Suprapubic skin (tissue), 4 donors: ENCODE results near the gene EPS15.

ENCODE experiments used
- CTCF ChIP-seq, 2 donors: fragments of 200-600 bp in 1 of 2; fragments of 450-650 bp in 1 of 2; sonication (generic) in 1 of 2; IDR thresholded peaks; one replicate each; pipeline ENCODE4 v1.5.1; 2016 to 2019; ENCODE audit warnings: antibody characterized with exemption in 2 of 2, mild to moderate bottlenecking in 1 of 2, moderate library complexity in 1 of 2
- EP300 ChIP-seq: sonication (generic); formaldehyde crosslinking; IDR thresholded peaks from one replicate; pipeline ENCODE4 v1.6.1; 2017; ENCODE audit warnings: antibody characterized with exemption
- POLR2A ChIP-seq, 2 donors: fragments of 450-650 bp; IDR thresholded peaks; one replicate each; pipeline ENCODE4 v1.6.1; 2017; ENCODE audit warnings: antibody characterized with exemption in 2 of 2, mild to moderate bottlenecking in 2 of 2, moderate library complexity in 2 of 2
- POLR2AphosphoS5 ChIP-seq, 3 donors: sonication (generic); formaldehyde crosslinking; IDR thresholded peaks; one replicate each; pipeline ENCODE4 v1.6.1; 2017; ENCODE audit warnings: antibody characterized with exemption in 3 of 3

GRCh38 chr1:51520700-51521248 lies 1.7 kb upstream of the EPS15 start:
- TF ChIP-seq EP300 (no peak), CTCF (IDR thresholded peaks at IDR 0.05) (no peak), POLR2A (IDR thresholded peaks at IDR 0.05) (no peak), POLR2AphosphoS5 (IDR thresholded peaks at IDR 0.05) (no peak)
